ENCODE results near the gene SPI1. TPM values are rescaled to one million over a fixed set of nuclear protein-coding genes. Genes with fewer than 3 reads are reported as not detected.

The SPI1 gene
- total and polyA plus RNA-seq, 2 donors (not counting 3 experiments of a cell fraction or from before 2014, with no cell fraction given), result not detected

GRCh38 chr11:47387944-47388696 is 9.8 kb upstream of the SPI1 start:
- H3K27ac ChIP-seq (ENCODE audit: insufficient read depth, low read depth, low read length), result no peak overlapping the region
- no peaks in the 10 kb centered on the region for H3K9me3 ChIP-seq (replicated peaks; ENCODE audit: control insufficient read depth, insufficient read depth, low read length)
- dilution Hi-C loops (cut with MboI; ENCODE audit: extremely low pct_ligation_motif_present, low sequenced_read_pairs) (no loop called here), intact Hi-C loops (cut with micrococcal nuclease) (no loop called here)
- TF ChIP-seq CTCF (IDR thresholded peaks at IDR 0.05; ENCODE audit: extremely low read depth in 1 of 2, insufficient read depth in 1 of 2, low read depth in 1 of 2, low read length in 2 of 2) (no peak), POLR2A (IDR thresholded peaks at IDR 0.05; ENCODE audit: low read depth, low read length) (no peak), JUN (IDR thresholded peaks at IDR 0.05; ENCODE audit: borderline replicate concordance, insufficient read depth, insufficient read length, low read depth) (no peak), EZH2 (IDR thresholded peaks at IDR 0.05; ENCODE audit: borderline replicate concordance, low read depth, low read length, severe bottlenecking) (no peak), GATA2 (IDR thresholded peaks at IDR 0.05; ENCODE audit: insufficient read depth, insufficient read length, low read depth, low read length) (no peak), MAX (IDR thresholded peaks at IDR 0.05; ENCODE audit: insufficient read depth, insufficient read length) (no peak), POLR2AphosphoS5 (IDR thresholded peaks at IDR 0.05; ENCODE audit: insufficient read depth, low read depth, low read length) (no peak), FOS (IDR thresholded peaks at IDR 0.05; ENCODE audit: borderline replicate concordance, insufficient read depth, low read length) (no peak), MYC (IDR thresholded peaks at IDR 0.05; ENCODE audit: low read depth, low read length) (no peak)
- no peaks in the 10 kb centered on the region for H3K9me1 ChIP-seq (replicated peaks; ENCODE audit: control insufficient read depth, extremely low read depth, insufficient read depth, low read length)
- H4K20me1 ChIP-seq (replicated peaks; ENCODE audit: control insufficient read depth, extremely low read depth, insufficient read depth, low read length), result no peaks in the 10 kb centered on the region
- no peak overlapping the region for H2AFZ ChIP-seq (ENCODE audit: low read depth, low read length)
- DNase-seq (ENCODE audit: low read depth, low spot score) (no peak), FAIRE-seq (no peak)
- H3K36me3 ChIP-seq (ENCODE audit: control insufficient read depth in 2 of 2, extremely low read depth in 1 of 2, insufficient read depth in 2 of 2, low read length in 2 of 2), result no peaks in the 10 kb centered on the region
- BruUV-seq (replicated peaks), result no TSS peak
- no peak overlapping the region for H3K4me3 ChIP-seq (replicated peaks in 1 of 3; ENCODE audit: insufficient read depth in 1 of 3, low read depth in 1 of 3, low read length in 3 of 3)
- CTCF ChIA-PET, result interaction anchor here (0.8 to 3.8 kb wide), 2 partner anchors 14 to 17 kb away, joined by 3 to 25 read pairs; no protein-coding TSS in a partner anchor
- H3K9ac ChIP-seq (replicated peaks; ENCODE audit: extremely low read depth, insufficient read depth, low read length), result no peak overlapping the region
- no peaks in the 10 kb centered on the region for H3K27me3 ChIP-seq (ENCODE audit: control insufficient read depth in 2 of 2, insufficient read depth in 2 of 2, low read length in 2 of 2)
- no peaks in the 10 kb centered on the region for H3K79me2 ChIP-seq (ENCODE audit: control insufficient read depth, insufficient read depth, low read length)
- no peak overlapping the region for H3K4me2 ChIP-seq (ENCODE audit: insufficient read depth, low read length)
- POLR2A ChIA-PET, result no interaction called here
- no peaks in the 10 kb centered on the region for H3K4me1 ChIP-seq (ENCODE audit: control insufficient read depth, extremely low read depth, insufficient read depth, low read length)
